ENCODE measurements around the gene SLC13A4.

GRCh38 chr7:135733603-135734342 lies 5.8 kb upstream of the SLC13A4 start:
- TF ChIP-seq CTCF (IDR thresholded peaks at IDR 0.05; ENCODE audit: extremely low read depth in 1 of 2, insufficient read depth in 1 of 2, low read depth in 1 of 2, low read length in 2 of 2) = no peak
- no peak for TF ChIP-seq EZH2 (IDR thresholded peaks at IDR 0.05; ENCODE audit: borderline replicate concordance, low read depth, low read length, severe bottlenecking)
